SK-N-SH (cell line): Measurements from ENCODE around the gene MED7. TPM values are rescaled to one million over a fixed set of nuclear protein-coding genes. Genes with fewer than 3 reads are reported as not detected.

Source experiments
- CTCF ChIA-PET: fragments of 300-600, 350-600 bp; formaldehyde crosslinking; extraction: SDS; loops from one replicate; lab custom pipeline; 2021; lab: Yijun Ruan, JAX
- POLR2A ChIA-PET: fragments of 350-600 bp; sonication (Branson Sonifier 250); formaldehyde crosslinking; extraction: SDS; loops from one replicate; lab custom pipeline; 2020; ENCODE audit warnings: antibody characterized with exemption, inconsistent platforms; lab: Yijun Ruan, JAX
- DNase-seq: peaks from one replicate; pipeline ENCODE4 v3.0.0; 2012
- H2AFZ ChIP-seq: fragments of 200-600 bp; sonication (generic); 2 replicates; pipeline ENCODE4 v1.8.1; 2016; ENCODE audit warnings: antibody characterized with exemption, mild to moderate bottlenecking, low read depth
- H3F3A ChIP-seq: fragments of 200-600 bp; sonication (generic); replicated peaks from 2 replicates; pipeline ENCODE3; 2016; ENCODE audit warnings: antibody characterized with exemption, mild to moderate bottlenecking; ENCODE audit not compliant: insufficient read depth
- H3K27ac ChIP-seq, 2 experiments: fragments of 200-500 bp in 1 of 2; fragments of 200-600 bp in 1 of 2; sonication (Bioruptor generic) in 1 of 2; sonication (generic), shearing (Covaris generic) in 1 of 2; 2 replicates each; pipeline versions ENCODE4 v1.5.1 to v1.6.1; 2014 to 2016; ENCODE audit warnings: low read depth in 2 of 2, inconsistent platforms in 1 of 2, low read length in 1 of 2, mild to moderate bottlenecking in 1 of 2, mixed read lengths in 1 of 2
- H3K27me3 ChIP-seq: fragments of 200-600 bp; sonication (generic), shearing (Covaris generic); 2 replicates; pipeline ENCODE4 v1.6.1; 2016; ENCODE audit warnings: mixed run types; ENCODE audit not compliant: insufficient read depth
- H3K36me3 ChIP-seq, 2 experiments: fragments of 200-500 bp in 1 of 2; fragments of 200-600 bp in 1 of 2; sonication (Bioruptor generic) in 1 of 2; sonication (generic) in 1 of 2; replicated peaks in 1 of 2; 2 replicates each; pipeline versions ENCODE3 to v1.5.1; 2014 to 2016; ENCODE audit warnings: low read length in 1 of 2, mild to moderate bottlenecking in 1 of 2; ENCODE audit not compliant: insufficient read depth in 2 of 2, control insufficient read depth in 1 of 2
- H3K4me1 ChIP-seq, 2 experiments: fragments of 200-500 bp in 1 of 2; fragments of 200-600 bp in 1 of 2; sonication (Bioruptor generic) in 1 of 2; sonication (generic), shearing (Covaris generic) in 1 of 2; 2 replicates each; pipeline versions ENCODE4 v1.5.1 to v1.6.1; 2014 to 2016; ENCODE audit warnings: low read depth in 1 of 2, low read length in 1 of 2, mixed run types in 1 of 2; ENCODE audit not compliant: insufficient read depth in 2 of 2, control insufficient read depth in 1 of 2
- H3K4me2 ChIP-seq: fragments of 200-600 bp; sonication (generic), shearing (Covaris generic); 2 replicates; pipeline ENCODE4 v1.6.1; 2017; ENCODE audit warnings: mixed run types
- H3K4me3 ChIP-seq, 2 experiments: fragments of 200-500 bp in 1 of 2; fragments of 200-600 bp in 1 of 2; sonication (Bioruptor generic) in 1 of 2; sonication (generic), shearing (Covaris generic) in 1 of 2; 2 replicates each; pipeline versions ENCODE4 v1.5.1 to v1.8.1; 2014 to 2016; ENCODE audit warnings: low read depth in 2 of 2, inconsistent platforms in 1 of 2, low read length in 1 of 2, mild to moderate bottlenecking in 1 of 2, mixed read lengths in 1 of 2, moderate library complexity in 1 of 2
- H3K79me2 ChIP-seq: fragments of 200-600 bp; sonication (generic); 2 replicates; pipeline ENCODE4 v1.8.1; 2017; ENCODE audit warnings: mild to moderate bottlenecking; ENCODE audit not compliant: insufficient read depth
- H3K9ac ChIP-seq: fragments of 200-600 bp; sonication (generic); 2 replicates; pipeline ENCODE4 v1.6.1; 2017; ENCODE audit warnings: mixed run types
- H3K9me2 ChIP-seq: fragments of 200-600 bp; sonication (generic); 2 replicates; pipeline ENCODE4 v1.6.1; 2017; ENCODE audit warnings: mixed run types
- H3K9me3 ChIP-seq: fragments of 200-600 bp; sonication (generic); 2 replicates; pipeline ENCODE4 v1.6.1; 2017; ENCODE audit warnings: mixed run types, mild to moderate bottlenecking, moderate library complexity
- H4K20me1 ChIP-seq: fragments of 200-600 bp; sonication (generic); 2 replicates; pipeline ENCODE4 v1.6.1; 2017; ENCODE audit warnings: mild to moderate bottlenecking, mixed run types; ENCODE audit not compliant: insufficient read depth
- CHD2 ChIP-seq: fragments of 150-350 bp; IDR thresholded peaks from 2 replicates; pipeline ENCODE4 v1.6.1; 2018; ENCODE audit warnings: low read length; ENCODE audit not compliant: partially characterized antibody
- EP300 ChIP-seq, 2 experiments: IDR thresholded peaks; 2 replicates each; pipeline versions ENCODE4 v1.4.0 to v1.6.1; 2012; ENCODE audit warnings: borderline replicate concordance in 1 of 2, low read depth in 1 of 2, low read length in 1 of 2
- FOSL2 ChIP-seq: IDR thresholded peaks from 2 replicates; pipeline ENCODE4 v1.4.0; 2012; ENCODE audit warnings: low read depth, mild to moderate bottlenecking, moderate library complexity, borderline replicate concordance
- FOXM1 ChIP-seq: IDR thresholded peaks from 2 replicates; pipeline ENCODE4 v1.4.0; 2012; ENCODE audit warnings: low read depth, mild to moderate bottlenecking
- JUND ChIP-seq: IDR thresholded peaks from 2 replicates; pipeline ENCODE4 v1.4.0; 2012
- MEF2A ChIP-seq: IDR thresholded peaks from 2 replicates; pipeline ENCODE4 v1.4.0; 2012; ENCODE audit warnings: low read depth, borderline replicate concordance
- MXI1 ChIP-seq: IDR thresholded peaks from 2 replicates; pipeline ENCODE4 v1.6.1; 2012; ENCODE audit warnings: mild to moderate bottlenecking, low read depth, low read length, improper control_type of control experiment
- NFIC ChIP-seq: IDR thresholded peaks from 2 replicates; pipeline ENCODE4 v1.4.0; 2012; ENCODE audit warnings: borderline replicate concordance
- RCOR1 ChIP-seq: fragments of 150-350 bp; IDR thresholded peaks from 2 replicates; pipeline ENCODE4 v1.6.1; 2017; ENCODE audit warnings: antibody characterized with exemption, low read length
- RFX5 ChIP-seq: IDR thresholded peaks from 2 replicates; pipeline ENCODE4 v1.6.1; 2012; ENCODE audit warnings: mild to moderate bottlenecking, improper control_type of control experiment, low read length
- RXRA ChIP-seq: IDR thresholded peaks from 2 replicates; pipeline ENCODE4 v1.4.0; 2012; ENCODE audit warnings: low read depth, mild to moderate bottlenecking, borderline replicate concordance
- SIN3A ChIP-seq: IDR thresholded peaks from 2 replicates; pipeline ENCODE4 v1.6.1; 2012; ENCODE audit warnings: low read depth, mild to moderate bottlenecking, low read length, moderate library complexity, borderline replicate concordance
- TAF1 ChIP-seq: IDR thresholded peaks from 2 replicates; pipeline ENCODE4 v1.6.1; 2012; ENCODE audit warnings: low read depth, mild to moderate bottlenecking, low read length, moderate library complexity, borderline replicate concordance
- TEAD4 ChIP-seq: IDR thresholded peaks from 2 replicates; pipeline ENCODE4 v1.4.0; 2012; ENCODE audit warnings: mild to moderate bottlenecking, borderline replicate concordance; ENCODE audit not compliant: insufficient read depth
- YY1 ChIP-seq: IDR thresholded peaks from 2 replicates; pipeline ENCODE4 v1.4.0; 2012; ENCODE audit warnings: low read depth, mild to moderate bottlenecking
- WGBS: methylation state at CpG from one replicate; pipeline ENCODE4 v1.1.6; 2017; ENCODE audit warnings: low lambda C conversion rate; 5-methylcytosine and 5-hydroxymethylcytosine counted together
- polyA plus RNA-seq, 3 experiments: library from polyadenylated mRNA; depleted of rRNA; stranded (reverse); fragments of >200 nt; gene quantifications; 2 replicates each; pipeline ENCODE4 v1.2.3, GENCODE V29; 2012
- TF ChIP-seq, protein P1 (sequence below): fragments of 200-600 bp; sonication (generic); IDR thresholded peaks from 2 replicates; pipeline ENCODE4 v1.6.1; 2017; ENCODE audit warnings: antibody characterized with exemption, mild to moderate bottlenecking, moderate library complexity
- TF ChIP-seq, protein P2 (sequence below): fragments of 150-350 bp; IDR thresholded peaks from 2 replicates; pipeline ENCODE4 v1.6.1; 2016; ENCODE audit warnings: mild to moderate bottlenecking, low read depth, low read length
- TF ChIP-seq, protein P3 (sequence below): IDR thresholded peaks from 2 replicates; pipeline ENCODE4; 2012
- TF ChIP-seq, protein P4 (sequence below): IDR thresholded peaks from 2 replicates; pipeline ENCODE4 v1.4.0; 2012; ENCODE audit warnings: low read depth

Gene MED7
- polyA plus RNA-seq, 1 of the 3 experiments (the other 2 are of a cell fraction), result 5.3 TPM

DNA sequence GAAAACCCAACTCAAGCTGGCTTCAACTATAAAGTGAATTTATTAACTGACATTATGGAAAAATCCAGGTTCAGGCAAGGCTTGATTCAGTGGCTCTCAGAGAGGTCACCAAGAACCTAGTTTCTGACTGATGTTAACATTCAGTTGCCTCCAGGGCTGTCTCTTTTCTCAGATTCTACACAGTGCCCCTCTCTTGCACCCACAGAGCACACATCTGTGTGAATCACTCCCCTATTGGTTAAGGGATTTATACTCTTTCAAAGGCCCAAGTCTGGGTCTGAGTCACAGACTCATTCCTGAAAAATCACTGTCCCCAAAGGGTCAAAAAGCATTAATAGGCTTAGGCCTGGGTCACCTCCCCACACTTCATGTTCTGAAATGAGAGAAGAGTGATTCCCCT is 27.7 kb downstream of the MED7 start (continued):
- no peak for TF ChIP-seq NFIC
- TF ChIP-seq, all 33 proteins: peak for 0

DNA sequence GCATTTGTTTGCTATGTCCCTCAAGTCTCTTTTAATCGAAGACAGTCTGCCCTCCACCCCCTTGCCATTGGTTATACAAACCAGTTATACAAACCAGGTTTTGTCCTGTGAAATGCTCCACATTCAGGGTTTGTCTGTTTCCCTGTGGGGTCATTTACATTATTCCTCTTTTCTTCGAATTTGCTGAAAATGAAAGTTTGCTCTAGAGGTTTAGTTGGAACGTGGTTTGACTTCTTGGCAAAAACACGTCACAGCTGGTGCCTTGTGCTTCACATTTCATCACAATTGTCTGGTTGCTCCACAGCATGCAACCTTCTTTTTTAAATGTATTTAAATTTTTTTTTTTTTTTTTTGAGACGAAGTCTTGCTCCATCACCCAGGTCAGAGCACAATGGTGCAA is 29.7 kb downstream of the MED7 start:
- H3K36me3 ChIP-seq, result no peaks in the 10 kb centered on the region
- H3F3A ChIP-seq, result no peaks in the 10 kb centered on the region
- TF ChIP-seq, protein P1, sequence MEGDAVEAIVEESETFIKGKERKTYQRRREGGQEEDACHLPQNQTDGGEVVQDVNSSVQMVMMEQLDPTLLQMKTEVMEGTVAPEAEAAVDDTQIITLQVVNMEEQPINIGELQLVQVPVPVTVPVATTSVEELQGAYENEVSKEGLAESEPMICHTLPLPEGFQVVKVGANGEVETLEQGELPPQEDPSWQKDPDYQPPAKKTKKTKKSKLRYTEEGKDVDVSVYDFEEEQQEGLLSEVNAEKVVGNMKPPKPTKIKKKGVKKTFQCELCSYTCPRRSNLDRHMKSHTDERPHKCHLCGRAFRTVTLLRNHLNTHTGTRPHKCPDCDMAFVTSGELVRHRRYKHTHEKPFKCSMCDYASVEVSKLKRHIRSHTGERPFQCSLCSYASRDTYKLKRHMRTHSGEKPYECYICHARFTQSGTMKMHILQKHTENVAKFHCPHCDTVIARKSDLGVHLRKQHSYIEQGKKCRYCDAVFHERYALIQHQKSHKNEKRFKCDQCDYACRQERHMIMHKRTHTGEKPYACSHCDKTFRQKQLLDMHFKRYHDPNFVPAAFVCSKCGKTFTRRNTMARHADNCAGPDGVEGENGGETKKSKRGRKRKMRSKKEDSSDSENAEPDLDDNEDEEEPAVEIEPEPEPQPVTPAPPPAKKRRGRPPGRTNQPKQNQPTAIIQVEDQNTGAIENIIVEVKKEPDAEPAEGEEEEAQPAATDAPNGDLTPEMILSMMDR, result no peak
- H2AFZ ChIP-seq, result no peak overlapping the region
- no peak for DNase-seq
- H3K9me2 ChIP-seq, result no peaks in the 10 kb centered on the region
- H4K20me1 ChIP-seq, result no peaks in the 10 kb centered on the region
- no peaks in the 10 kb centered on the region for H3K4me1 ChIP-seq
- H3K79me2 ChIP-seq, result no peaks in the 10 kb centered on the region
- H3K27ac ChIP-seq, result no peak overlapping the region
- no peak overlapping the region for H3K4me3 ChIP-seq
- no peak overlapping the region for H3K4me2 ChIP-seq
- no peaks in the 10 kb centered on the region for H3K9me3 ChIP-seq
- H3K27me3 ChIP-seq, result no peaks in the 10 kb centered on the region
- POLR2A ChIA-PET, result no interaction called here
- CTCF ChIA-PET, result no interaction called here
- 58% methylated on average over 5 of the region's 5 CpGs for WGBS
- no peak overlapping the region for H3K9ac ChIP-seq

DNA sequence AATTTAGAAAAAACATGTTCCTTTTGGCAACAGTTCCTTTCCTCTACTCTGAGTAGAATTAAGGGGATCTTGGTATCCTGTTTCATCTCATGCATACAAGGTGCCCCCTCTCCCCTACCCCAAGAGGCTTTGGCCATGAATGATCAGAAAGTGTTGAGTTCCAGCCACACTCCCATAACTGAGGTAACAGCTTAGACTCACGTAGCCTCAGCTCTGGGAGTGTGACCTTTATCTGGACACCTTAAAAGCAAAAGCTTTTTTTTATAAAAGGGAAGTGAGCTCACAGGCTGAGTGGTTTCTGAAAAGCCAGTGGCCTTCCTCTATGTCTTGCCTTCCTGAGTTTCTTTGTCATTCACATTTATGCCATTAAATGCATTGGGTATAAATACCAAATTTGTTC is 32.9 kb downstream of the MED7 start:
- Histone ChIP-seq H3K9me3 (no peaks in the 10 kb centered on the region), H3K9me2 (no peaks in the 10 kb centered on the region), H3F3A (no peaks in the 10 kb centered on the region), H3K36me3 (no peaks in the 10 kb centered on the region), H3K27me3 (no peaks in the 10 kb centered on the region), H4K20me1 (no peaks in the 10 kb centered on the region), H3K4me3 (no peak overlapping the region), H2AFZ (no peak overlapping the region), H3K27ac (no peak overlapping the region), H3K9ac (no peak overlapping the region), H3K4me2 (no peak overlapping the region), H3K4me1 (no peaks in the 10 kb centered on the region), H3K79me2 (no peaks in the 10 kb centered on the region)
- 45% methylated on average over 1 of the region's 1 CpG for WGBS
- no peak for DNase-seq
- ChIA-PET POLR2A (no interaction called here), CTCF (no interaction called here)
- TF ChIP-seq, protein P2, sequence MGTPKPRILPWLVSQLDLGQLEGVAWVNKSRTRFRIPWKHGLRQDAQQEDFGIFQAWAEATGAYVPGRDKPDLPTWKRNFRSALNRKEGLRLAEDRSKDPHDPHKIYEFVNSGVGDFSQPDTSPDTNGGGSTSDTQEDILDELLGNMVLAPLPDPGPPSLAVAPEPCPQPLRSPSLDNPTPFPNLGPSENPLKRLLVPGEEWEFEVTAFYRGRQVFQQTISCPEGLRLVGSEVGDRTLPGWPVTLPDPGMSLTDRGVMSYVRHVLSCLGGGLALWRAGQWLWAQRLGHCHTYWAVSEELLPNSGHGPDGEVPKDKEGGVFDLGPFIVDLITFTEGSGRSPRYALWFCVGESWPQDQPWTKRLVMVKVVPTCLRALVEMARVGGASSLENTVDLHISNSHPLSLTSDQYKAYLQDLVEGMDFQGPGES, result no peak
- no peak for TF ChIP-seq TEAD4
- TF ChIP-seq, protein P1, result no peak
- TF ChIP-seq CHD2, result no peak
- TF ChIP-seq YY1, result no peak
- TF ChIP-seq, protein P3, sequence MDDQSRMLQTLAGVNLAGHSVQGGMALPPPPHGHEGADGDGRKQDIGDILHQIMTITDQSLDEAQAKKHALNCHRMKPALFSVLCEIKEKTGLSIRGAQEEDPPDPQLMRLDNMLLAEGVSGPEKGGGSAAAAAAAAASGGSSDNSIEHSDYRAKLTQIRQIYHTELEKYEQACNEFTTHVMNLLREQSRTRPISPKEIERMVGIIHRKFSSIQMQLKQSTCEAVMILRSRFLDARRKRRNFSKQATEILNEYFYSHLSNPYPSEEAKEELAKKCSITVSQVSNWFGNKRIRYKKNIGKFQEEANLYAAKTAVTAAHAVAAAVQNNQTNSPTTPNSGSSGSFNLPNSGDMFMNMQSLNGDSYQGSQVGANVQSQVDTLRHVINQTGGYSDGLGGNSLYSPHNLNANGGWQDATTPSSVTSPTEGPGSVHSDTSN, result no peak
- TF ChIP-seq MXI1, result no peak
- TF ChIP-seq JUND, result no peak
- TF ChIP-seq FOSL2, result no peak
- TF ChIP-seq, protein P4, sequence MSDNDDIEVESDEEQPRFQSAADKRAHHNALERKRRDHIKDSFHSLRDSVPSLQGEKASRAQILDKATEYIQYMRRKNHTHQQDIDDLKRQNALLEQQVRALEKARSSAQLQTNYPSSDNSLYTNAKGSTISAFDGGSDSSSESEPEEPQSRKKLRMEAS, result no peak
- TF ChIP-seq RCOR1, result no peak
- TF ChIP-seq EP300 (IDR thresholded peaks at IDR 0.05; ENCODE audit: borderline replicate concordance in 1 of 2, low read depth in 1 of 2, low read length in 1 of 2), result no peak
- TF ChIP-seq FOXM1, result no peak
- no peak for TF ChIP-seq RXRA
- no peak for TF ChIP-seq RFX5
- TF ChIP-seq MEF2A, result no peak
- TF ChIP-seq SIN3A, result no peak
- TF ChIP-seq NFIC, result no peak
- TF ChIP-seq TAF1, result no peak
